SK-N-DZ (cell line): ENCODE measurements around the gene LCN12.

Source experiments
- DNase-seq: peaks from one replicate; pipeline ENCODE4 v3.0.0-alpha.2; 2015; ENCODE audit warnings: low spot score

The LCN12 gene

GRCh38 chr9:136973618-136974617 is 21.8 kb downstream of the LCN12 start:
- DNase-seq = no peak

GRCh38 chr9:136974817-136975535 is 22.9 kb downstream of the LCN12 start:
- DNase-seq = no peak

- DNase-seq = no peak
These were observed 23.6 kb downstream of the LCN12 start for GRCh38 chr9:136975644-136976043.

GRCh38 chr9:136977223-136977622 is 25.1 kb downstream of the LCN12 start, which contains the start of gene PTGDS:
PTGDS (plus strand) TSS chr9:136977504; CDS start chr9:136977579, 75 bp downstream.
- DNase-seq = no peak

- no peak for DNase-seq
These were observed 25.6 kb downstream of the LCN12 start for GRCh38 chr9:136977649-136978072.

- DNase-seq = no peak
These were observed 26.2 kb downstream of the LCN12 start for GRCh38 chr9:136978073-136978864.

- DNase-seq = no peak
These were observed 26.9 kb downstream of the LCN12 start for GRCh38 chr9:136978865-136979544.

GRCh38 chr9:136979769-136980587 is 27.9 kb downstream of the LCN12 start:
- DNase-seq = no peak

GRCh38 chr9:136980669-136981478 is 28.8 kb downstream of the LCN12 start:
- no peak for DNase-seq

GRCh38 chr9:136981588-136982231 is 29.6 kb downstream of the LCN12 start:
- DNase-seq = no peak

GRCh38 chr9:136982232-136983051 is 30.4 kb downstream of the LCN12 start, which contains the start of gene LCNL1:
LCNL1 (plus strand) TSS chr9:136982993; CDS start chr9:136983587, 594 bp downstream.
- no peak for DNase-seq

GRCh38 chr9:136983167-136983566 is 31.1 kb downstream of the LCN12 start:
- no peak for DNase-seq

- no peak for DNase-seq
These were observed 31.7 kb downstream of the LCN12 start for GRCh38 chr9:136983656-136984314.

- DNase-seq = no peak
These were observed 32.5 kb downstream of the LCN12 start for GRCh38 chr9:136984464-136985026.

GRCh38 chr9:136985027-136985602 is 33.0 kb downstream of the LCN12 start:
- DNase-seq = no peak

- no peak for DNase-seq
These were observed 33.8 kb downstream of the LCN12 start for GRCh38 chr9:136985853-136986252.
